ENCODE measurements around the gene TUBGCP2. TPM values are rescaled to one million over a fixed set of nuclear protein-coding genes. Genes with fewer than 3 reads are reported as not detected.

The TUBGCP2 gene
- polyA plus RNA-seq, 1 donor (not counting 4 experiments of a cell fraction or from before 2014, with no cell fraction given): 55.8 TPM

DNA sequence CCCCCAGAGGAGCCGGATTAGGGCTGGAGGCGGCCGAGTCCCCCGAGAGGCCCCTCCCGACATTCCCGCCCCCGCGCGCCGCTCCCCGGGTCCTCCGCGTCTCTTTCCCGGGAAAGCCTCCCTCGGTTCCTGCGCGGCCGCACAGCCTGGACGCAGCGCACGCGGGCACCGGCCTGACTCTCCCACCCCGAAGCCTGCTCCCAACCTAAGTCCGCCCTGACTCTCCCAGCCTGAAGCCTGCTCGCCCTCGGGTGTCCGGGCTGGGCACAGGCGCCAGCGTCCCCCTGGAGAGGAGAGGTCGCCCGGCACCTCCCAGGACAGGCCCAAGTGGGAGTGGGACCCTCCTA lies 71.5 kb downstream of the TUBGCP2 start:
- Histone ChIP-seq H3K4me3 (ENCODE audit: control insufficient read depth in 2 of 3, extremely low read depth in 1 of 3, insufficient read depth in 2 of 3, low read depth in 1 of 3, low read length in 3 of 3) (no peak overlapping the region), H3K27me3 (ENCODE audit: control insufficient read depth, extremely low read depth, insufficient read depth, low read length) (peaks cover 85% of the 10 kb centered on the region)

GRCh38 chr10:133236401-133237240 lies 72.1 kb downstream of the TUBGCP2 start:
- H3K9me3 ChIP-seq (ENCODE audit: control insufficient read depth, low read depth, low read length): no peaks in the 10 kb centered on the region
- H3K4me3 ChIP-seq (ENCODE audit: control insufficient read depth in 2 of 3, extremely low read depth in 1 of 3, insufficient read depth in 2 of 3, low read depth in 1 of 3, low read length in 3 of 3): peak overlapping the region in 1 of 3 experiments; percentile 22
- dilution Hi-C loops (cut with MboI; ENCODE audit: extremely low pct_ligation_motif_present, low sequenced_read_pairs): no loop called here

More for the DNA sequence above, 71.5 kb downstream of the TUBGCP2 start:
- Histone ChIP-seq H3K36me3 (ENCODE audit: control insufficient read depth in 2 of 2, extremely low read depth in 1 of 2, insufficient read depth in 2 of 2, low read length in 2 of 2) (no peaks in the 10 kb centered on the region), H3K9ac (ENCODE audit: control insufficient read depth, extremely low read depth, insufficient read depth, low read length) (no peak overlapping the region), H2AFZ (ENCODE audit: control insufficient read depth, low read length) (no peak overlapping the region), H4K20me1 (ENCODE audit: control insufficient read depth, extremely low read depth, insufficient read depth, low read length) (no peaks in the 10 kb centered on the region), H3K9me1 (ENCODE audit: control insufficient read depth, extremely low read depth, insufficient read depth, low read length) (no peaks in the 10 kb centered on the region), H3K4me1 (ENCODE audit: control insufficient read depth, extremely low read depth, insufficient read depth, low read length) (peaks cover 6% of the 10 kb centered on the region), H3K4me2 (ENCODE audit: control insufficient read depth, extremely low read depth, insufficient read depth, low read depth, low read length) (no peak overlapping the region), H3K9me3 (ENCODE audit: control insufficient read depth, low read depth, low read length) (no peaks in the 10 kb centered on the region), H3K79me2 (ENCODE audit: control insufficient read depth, insufficient read depth, low read length) (no peaks in the 10 kb centered on the region), H3K27ac (ENCODE audit: control insufficient read depth, insufficient read depth, low read length) (no peak overlapping the region)
- no peak for FAIRE-seq
- TF ChIP-seq EZH2 (IDR thresholded peaks at IDR 0.05; ENCODE audit: low read length) (no peak), CTCF (optimal IDR thresholded peaks at IDR 0.05 in 1 of 3, IDR thresholded peaks at IDR 0.05 in 1 of 3, conservative IDR thresholded peaks at IDR 0.05 in 1 of 3; ENCODE audit: extremely low read depth in 1 of 3, insufficient read depth in 2 of 3, low read length in 3 of 3) (no peak)
- DNase-seq (ENCODE audit: low read depth, low spot score): no peak
- dilution Hi-C loops (cut with MboI; ENCODE audit: extremely low pct_ligation_motif_present, low sequenced_read_pairs): no loop called here

More at GRCh38 chr10:133236401-133237240, 72.1 kb downstream of the TUBGCP2 start:
- Histone ChIP-seq H3K4me1 (ENCODE audit: control insufficient read depth, extremely low read depth, insufficient read depth, low read length) (peaks cover 5% of the 10 kb centered on the region), H2AFZ (ENCODE audit: control insufficient read depth, low read length) (no peak overlapping the region), H3K27me3 (ENCODE audit: control insufficient read depth, extremely low read depth, insufficient read depth, low read length) (peaks cover 85% of the 10 kb centered on the region), H3K36me3 (ENCODE audit: control insufficient read depth in 2 of 2, extremely low read depth in 1 of 2, insufficient read depth in 2 of 2, low read length in 2 of 2) (no peaks in the 10 kb centered on the region), H3K79me2 (ENCODE audit: control insufficient read depth, insufficient read depth, low read length) (no peaks in the 10 kb centered on the region), H3K4me2 (ENCODE audit: control insufficient read depth, extremely low read depth, insufficient read depth, low read depth, low read length) (peak overlapping the region; percentile 16), H3K27ac (ENCODE audit: control insufficient read depth, insufficient read depth, low read length) (no peak overlapping the region), H3K9me1 (ENCODE audit: control insufficient read depth, extremely low read depth, insufficient read depth, low read length) (no peaks in the 10 kb centered on the region), H3K9ac (ENCODE audit: control insufficient read depth, extremely low read depth, insufficient read depth, low read length) (no peak overlapping the region), H4K20me1 (ENCODE audit: control insufficient read depth, extremely low read depth, insufficient read depth, low read length) (no peaks in the 10 kb centered on the region)
- TF ChIP-seq CTCF (optimal IDR thresholded peaks at IDR 0.05 in 1 of 3, IDR thresholded peaks at IDR 0.05 in 1 of 3, conservative IDR thresholded peaks at IDR 0.05 in 1 of 3; ENCODE audit: extremely low read depth in 1 of 3, insufficient read depth in 2 of 3, low read length in 3 of 3) (no peak), EZH2 (IDR thresholded peaks at IDR 0.05; ENCODE audit: low read length) (peak; percentile 99)
- FAIRE-seq (no peak), DNase-seq (ENCODE audit: low read depth, low spot score) (no peak)

All from keratinocyte (primary cell).